Liver (tissue), 9 donors: ENCODE measurements around the gene C3orf52. TPM values are rescaled to one million over a fixed set of nuclear protein-coding genes. Genes with fewer than 3 reads are reported as not detected.

Source experiments
- DNase-seq: peaks from one replicate; pipeline ENCODE4 v3.0.0-alpha.2; 2017; ENCODE audit warnings: low spot score
- H3K27ac ChIP-seq, 2 donors: one replicate each; pipeline ENCODE4 v1.7.0; 2013; ENCODE audit warnings: inconsistent platforms in 2 of 2, low read length in 2 of 2, control low read depth in 1 of 2, low read depth in 1 of 2, mild to moderate bottlenecking in 1 of 2
- H3K27me3 ChIP-seq, 4 donors: one replicate each; pipeline versions ENCODE4 v1.6.1 to v1.7.0; 2013; ENCODE audit warnings: low read length in 3 of 4, inconsistent platforms in 1 of 4, mild to moderate bottlenecking in 1 of 4, moderate library complexity in 1 of 4; ENCODE audit not compliant: control insufficient read depth in 4 of 4, insufficient read depth in 4 of 4
- H3K36me3 ChIP-seq, 4 donors: one replicate each; pipeline versions ENCODE4 v1.6.1 to v1.7.0; 2013; ENCODE audit warnings: low read length in 3 of 4, mild to moderate bottlenecking in 3 of 4, low read depth in 1 of 4, moderate library complexity in 1 of 4; ENCODE audit not compliant: control insufficient read depth in 4 of 4, insufficient read depth in 3 of 4
- H3K4me1 ChIP-seq, 4 donors: one replicate each; pipeline versions ENCODE4 v1.6.1 to v1.7.0; 2013; ENCODE audit warnings: low read length in 3 of 4, mild to moderate bottlenecking in 3 of 4, moderate library complexity in 1 of 4; ENCODE audit not compliant: control insufficient read depth in 4 of 4, insufficient read depth in 4 of 4
- H3K4me3 ChIP-seq, 3 donors: one replicate each; pipeline versions ENCODE4 v1.6.1 to v1.7.0; 2013; ENCODE audit warnings: low read length in 3 of 3, control low read depth in 1 of 3, low read depth in 1 of 3, mild to moderate bottlenecking in 1 of 3
- H3K9ac ChIP-seq, 2 donors: one replicate each; pipeline ENCODE4 v1.7.0; 2013; ENCODE audit warnings: low read length in 2 of 2, mild to moderate bottlenecking in 2 of 2, moderate library complexity in 2 of 2, control low read depth in 1 of 2, low read depth in 1 of 2
- H3K9me3 ChIP-seq, 4 donors: one replicate each; pipeline versions ENCODE4 v1.6.1 to v1.7.0; 2013; ENCODE audit warnings: low read length in 3 of 4; ENCODE audit not compliant: control insufficient read depth in 4 of 4
- FOXA1 ChIP-seq: IDR thresholded peaks from 2 replicates; pipeline ENCODE4 v1.6.1; 2016; ENCODE audit warnings: antibody characterized with exemption
- FOXA2 ChIP-seq: IDR thresholded peaks from 2 replicates; pipeline ENCODE4 v1.6.1; 2016; ENCODE audit warnings: antibody characterized with exemption
- GABPA ChIP-seq, 2 donors: IDR thresholded peaks in 1 of 2; conservative IDR thresholded peaks in 1 of 2; 2 replicates each; pipeline ENCODE4 v1.6.1; 2016; ENCODE audit warnings: antibody characterized with exemption in 2 of 2, mild to moderate bottlenecking in 1 of 2, moderate library complexity in 1 of 2
- HNF4A ChIP-seq, 2 donors: conservative IDR thresholded peaks; 2 replicates each; pipeline ENCODE4 v1.6.1; 2016; ENCODE audit warnings: antibody characterized with exemption in 2 of 2, mild to moderate bottlenecking in 2 of 2
- RAD21 ChIP-seq, 2 donors: IDR thresholded peaks; 2 replicates each; pipeline ENCODE4 v1.6.1; 2016; ENCODE audit warnings: antibody characterized with exemption in 2 of 2, mild to moderate bottlenecking in 2 of 2
- RXRA ChIP-seq, 2 donors: IDR thresholded peaks; 2 replicates each; pipeline ENCODE4 v1.6.1; 2017 to 2018; ENCODE audit warnings: antibody characterized with exemption in 2 of 2, mild to moderate bottlenecking in 1 of 2
- TAF1 ChIP-seq: conservative IDR thresholded peaks from 2 replicates; pipeline ENCODE4 v1.6.1; 2016; ENCODE audit warnings: antibody characterized with exemption, mild to moderate bottlenecking
- YY1 ChIP-seq: IDR thresholded peaks from 2 replicates; pipeline ENCODE4 v1.6.1; 2016; ENCODE audit warnings: antibody characterized with exemption, mild to moderate bottlenecking
- ZBTB33 ChIP-seq: IDR thresholded peaks from 2 replicates; pipeline ENCODE4 v1.6.1; 2016; ENCODE audit warnings: antibody characterized with exemption
- WGBS: extraction: QIAGEN DNeasy Blood & Tissue Kit; methylation state at CpG from one replicate; pipeline ENCODE4 v1.1.7; 2013; 5-methylcytosine and 5-hydroxymethylcytosine counted together
- polyA plus RNA-seq, 2 donors: library from polyadenylated mRNA; stranded (reverse) in 1 of 2; unstranded in 1 of 2; fragments of 200-250 nt in 1 of 2; fragments of >200 nt in 1 of 2; fragmentation: Nextera tagmentation in 1 of 2; extraction: Ambion mirVana in 1 of 2; gene quantifications; one replicate each; pipeline versions ENCODE4 v1.2.1 to v1.2.3, GENCODE V29; 2013 to 2015
- total RNA-seq, 2 donors: library from RNA; depleted of rRNA; stranded (reverse); fragments of >200 nt; gene quantifications; one replicate each; pipeline ENCODE4 v1.2.3, GENCODE V29; 2014
- TF ChIP-seq, protein P1 (sequence below): fragments of 150-350 bp; IDR thresholded peaks from 2 replicates; pipeline ENCODE4 v1.5.1; 2017; ENCODE audit warnings: improper control_type of control experiment, low read depth, low read length; ENCODE audit not compliant: missing input control
- TF ChIP-seq, protein P2 (sequence below): IDR thresholded peaks from 2 replicates; pipeline ENCODE4 v1.6.1; 2016; ENCODE audit warnings: antibody characterized with exemption, mild to moderate bottlenecking
- TF ChIP-seq, protein P3 (sequence below): IDR thresholded peaks from 2 replicates; pipeline ENCODE4 v1.6.1; 2016; ENCODE audit warnings: antibody characterized with exemption
- donor health status: healthy.
- donor health status: healthy.
- donor health status: healthy.
- donor health status: healthy.
- donor health status: healthy.

C3orf52 gene
- total and polyA plus RNA-seq, 4 donors = 0.10 to 1.8 (median 0.47) TPM; not detected in 1

- WGBS = 38% methylated on average over 5 of the region's 5 CpGs
- no peak overlapping the region for H3K4me3 ChIP-seq
- no peaks in the 10 kb centered on the region for H3K9me3 ChIP-seq
- TF ChIP-seq, protein P1, sequence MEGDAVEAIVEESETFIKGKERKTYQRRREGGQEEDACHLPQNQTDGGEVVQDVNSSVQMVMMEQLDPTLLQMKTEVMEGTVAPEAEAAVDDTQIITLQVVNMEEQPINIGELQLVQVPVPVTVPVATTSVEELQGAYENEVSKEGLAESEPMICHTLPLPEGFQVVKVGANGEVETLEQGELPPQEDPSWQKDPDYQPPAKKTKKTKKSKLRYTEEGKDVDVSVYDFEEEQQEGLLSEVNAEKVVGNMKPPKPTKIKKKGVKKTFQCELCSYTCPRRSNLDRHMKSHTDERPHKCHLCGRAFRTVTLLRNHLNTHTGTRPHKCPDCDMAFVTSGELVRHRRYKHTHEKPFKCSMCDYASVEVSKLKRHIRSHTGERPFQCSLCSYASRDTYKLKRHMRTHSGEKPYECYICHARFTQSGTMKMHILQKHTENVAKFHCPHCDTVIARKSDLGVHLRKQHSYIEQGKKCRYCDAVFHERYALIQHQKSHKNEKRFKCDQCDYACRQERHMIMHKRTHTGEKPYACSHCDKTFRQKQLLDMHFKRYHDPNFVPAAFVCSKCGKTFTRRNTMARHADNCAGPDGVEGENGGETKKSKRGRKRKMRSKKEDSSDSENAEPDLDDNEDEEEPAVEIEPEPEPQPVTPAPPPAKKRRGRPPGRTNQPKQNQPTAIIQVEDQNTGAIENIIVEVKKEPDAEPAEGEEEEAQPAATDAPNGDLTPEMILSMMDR = no peak
- TF ChIP-seq GABPA (IDR thresholded peaks at IDR 0.05 in 1 of 2, conservative IDR thresholded peaks at IDR 0.05 in 1 of 2) (no peak), FOXA2 (no peak), RXRA (IDR thresholded peaks at IDR 0.05) (no peak)
- no peak overlapping the region for H3K9ac ChIP-seq
- DNase-seq = no peak
- no peaks in the 10 kb centered on the region for H3K4me1 ChIP-seq
- H3K27me3 ChIP-seq = no peaks in the 10 kb centered on the region
- H3K27ac ChIP-seq = no peak overlapping the region
- H3K36me3 ChIP-seq = no peaks in the 10 kb centered on the region
Observed at GRCh38 chr3:112109322-112109721, 23.1 kb downstream of the C3orf52 start.

DNA sequence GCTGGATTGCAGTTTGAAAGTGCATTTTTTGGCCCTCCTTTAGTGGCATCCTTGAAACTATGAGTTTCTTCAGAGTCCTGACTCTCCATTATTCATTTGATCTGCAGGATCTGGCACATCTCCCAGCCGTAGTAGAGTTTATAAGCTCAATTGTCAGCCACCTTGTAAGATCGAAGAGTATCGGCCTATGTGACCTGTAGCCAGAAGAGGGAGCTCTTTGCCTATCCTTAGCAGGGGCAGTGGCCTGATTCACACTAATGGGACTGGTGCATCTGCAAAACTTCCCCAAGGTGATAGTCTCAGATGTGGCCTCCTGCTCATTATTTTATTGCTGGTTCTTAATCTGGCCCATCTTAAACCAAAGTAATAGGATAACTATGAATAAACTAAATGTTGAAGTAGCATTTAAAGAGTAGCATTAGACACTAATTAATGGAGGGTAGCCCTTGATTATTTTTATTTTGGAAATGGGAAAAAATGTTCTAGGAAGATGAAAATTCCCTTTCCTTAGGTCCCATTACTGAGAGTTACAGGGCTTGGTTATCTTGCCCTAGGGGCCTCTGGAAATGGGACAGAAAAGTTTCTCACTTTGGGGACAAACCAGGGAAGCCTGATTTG lies 25.7 kb downstream of the C3orf52 start:
- no peak overlapping the region for H3K27ac ChIP-seq
- TF ChIP-seq FOXA1 = no peak
- peak; percentile 85 to 89 for TF ChIP-seq RAD21 (IDR thresholded peaks at IDR 0.05)
- no peak for TF ChIP-seq TAF1
- TF ChIP-seq RXRA (IDR thresholded peaks at IDR 0.05) = no peak
- TF ChIP-seq ZBTB33 = no peak
- TF ChIP-seq, protein P2, sequence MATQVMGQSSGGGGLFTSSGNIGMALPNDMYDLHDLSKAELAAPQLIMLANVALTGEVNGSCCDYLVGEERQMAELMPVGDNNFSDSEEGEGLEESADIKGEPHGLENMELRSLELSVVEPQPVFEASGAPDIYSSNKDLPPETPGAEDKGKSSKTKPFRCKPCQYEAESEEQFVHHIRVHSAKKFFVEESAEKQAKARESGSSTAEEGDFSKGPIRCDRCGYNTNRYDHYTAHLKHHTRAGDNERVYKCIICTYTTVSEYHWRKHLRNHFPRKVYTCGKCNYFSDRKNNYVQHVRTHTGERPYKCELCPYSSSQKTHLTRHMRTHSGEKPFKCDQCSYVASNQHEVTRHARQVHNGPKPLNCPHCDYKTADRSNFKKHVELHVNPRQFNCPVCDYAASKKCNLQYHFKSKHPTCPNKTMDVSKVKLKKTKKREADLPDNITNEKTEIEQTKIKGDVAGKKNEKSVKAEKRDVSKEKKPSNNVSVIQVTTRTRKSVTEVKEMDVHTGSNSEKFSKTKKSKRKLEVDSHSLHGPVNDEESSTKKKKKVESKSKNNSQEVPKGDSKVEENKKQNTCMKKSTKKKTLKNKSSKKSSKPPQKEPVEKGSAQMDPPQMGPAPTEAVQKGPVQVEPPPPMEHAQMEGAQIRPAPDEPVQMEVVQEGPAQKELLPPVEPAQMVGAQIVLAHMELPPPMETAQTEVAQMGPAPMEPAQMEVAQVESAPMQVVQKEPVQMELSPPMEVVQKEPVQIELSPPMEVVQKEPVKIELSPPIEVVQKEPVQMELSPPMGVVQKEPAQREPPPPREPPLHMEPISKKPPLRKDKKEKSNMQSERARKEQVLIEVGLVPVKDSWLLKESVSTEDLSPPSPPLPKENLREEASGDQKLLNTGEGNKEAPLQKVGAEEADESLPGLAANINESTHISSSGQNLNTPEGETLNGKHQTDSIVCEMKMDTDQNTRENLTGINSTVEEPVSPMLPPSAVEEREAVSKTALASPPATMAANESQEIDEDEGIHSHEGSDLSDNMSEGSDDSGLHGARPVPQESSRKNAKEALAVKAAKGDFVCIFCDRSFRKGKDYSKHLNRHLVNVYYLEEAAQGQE = no peak
- no peak for TF ChIP-seq YY1
- TF ChIP-seq, protein P3, sequence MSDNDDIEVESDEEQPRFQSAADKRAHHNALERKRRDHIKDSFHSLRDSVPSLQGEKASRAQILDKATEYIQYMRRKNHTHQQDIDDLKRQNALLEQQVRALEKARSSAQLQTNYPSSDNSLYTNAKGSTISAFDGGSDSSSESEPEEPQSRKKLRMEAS = no peak
- TF ChIP-seq HNF4A (conservative IDR thresholded peaks at IDR 0.05) = no peak
- TF ChIP-seq FOXA2 = no peak
- TF ChIP-seq, protein P1 = peak; percentile 65
- H3K9ac ChIP-seq = no peak overlapping the region
- no peak overlapping the region for H3K4me3 ChIP-seq
- H3K9me3 ChIP-seq = no peaks in the 10 kb centered on the region
- H3K27me3 ChIP-seq = peaks cover 0 to 3% (median 0%) of the 10 kb centered on the region in 4 donors
- 26% methylated on average over 3 of the region's 3 CpGs for WGBS
- peaks cover 0 to 3% (median 0%) of the 10 kb centered on the region in 4 donors for H3K4me1 ChIP-seq
- DNase-seq = no peak
- no peaks in the 10 kb centered on the region for H3K36me3 ChIP-seq
